Ascending aorta (tissue), 2 donors: ENCODE measurements around the gene ITGB5. TPM values are rescaled to one million over a fixed set of nuclear protein-coding genes. Genes with fewer than 3 reads are reported as not detected.

ENCODE experiments used
- DNase-seq, 2 donors: peaks; one replicate each; pipeline ENCODE4 v3.0.0-alpha.2; 2019; ENCODE audit warnings: low spot score in 2 of 2
- H3K27ac ChIP-seq, 2 donors: fragments of 200-600 bp; sonication (generic); one replicate each; pipeline ENCODE4 v1.5.1; 2016 to 2017; ENCODE audit warnings: mild to moderate bottlenecking in 1 of 2
- H3K27me3 ChIP-seq: fragments of 200-600 bp; sonication (generic); one replicate; pipeline ENCODE4 v1.5.1; 2017
- H3K36me3 ChIP-seq, 2 donors: fragments of 200-600 bp; sonication (generic); one replicate each; pipeline ENCODE4 v1.5.1; 2016
- H3K4me1 ChIP-seq, 2 donors: fragments of 200-600 bp; sonication (generic); one replicate each; pipeline ENCODE4 v1.5.1; 2016 to 2017; ENCODE audit warnings: mild to moderate bottlenecking in 1 of 2
- H3K4me3 ChIP-seq, 2 donors: fragments of 200-600 bp; sonication (generic); one replicate each; pipeline ENCODE4 v1.5.1; 2016 to 2017; ENCODE audit warnings: mild to moderate bottlenecking in 1 of 2
- H3K9me3 ChIP-seq, 2 donors: fragments of 200-600 bp; sonication (generic); one replicate each; pipeline ENCODE4 v1.5.1; 2016
- CTCF ChIP-seq, 3 experiments: fragments of 200-600 bp in 2 of 3; fragments of 450-650 bp in 1 of 3; sonication (generic) in 2 of 3; IDR thresholded peaks; one replicate each; pipeline ENCODE4 v1.5.1; 2016 to 2019; ENCODE audit warnings: antibody characterized with exemption in 3 of 3, mild to moderate bottlenecking in 1 of 3, moderate library complexity in 1 of 3
- intact Hi-C: fragments of 100-400 bp; cut with DNase I; formaldehyde crosslinking; loops from one replicate; pipeline ENCODE4 v1.15.1; 2023
- total RNA-seq: library from RNA; depleted of rRNA; stranded (reverse); fragments of >200 nt; gene quantifications from one replicate; pipeline ENCODE4 v1.1.0, GENCODE V29; 2016

Gene ITGB5
- total RNA-seq, 1 donor from 2014 or later = 595 TPM

- H3K9me3 ChIP-seq = no peaks in the 10 kb centered on the region
- no peak for DNase-seq
- peaks cover 39 to 76% of the 10 kb centered on the region in 2 donors for H3K4me1 ChIP-seq
- TF ChIP-seq CTCF (IDR thresholded peaks at IDR 0.05) = no peak
- intact Hi-C loops = loop anchor here (10.0 kb wide), 1 partner anchor 273 kb away; the partner anchor contains the start of gene HEG1
- peak overlapping the region in 1 of 2 donors; percentile 30 for H3K4me3 ChIP-seq
- H3K27me3 ChIP-seq = no peaks in the 10 kb centered on the region
- H3K27ac ChIP-seq = peak overlapping the region; percentile 92 to 94
- H3K36me3 ChIP-seq = peaks cover 0 to 14% of the 10 kb centered on the region in 2 donors
These were observed 105.4 kb downstream of the ITGB5 start for GRCh38 chr3:124781476-124782376.

GRCh38 chr3:124780761-124781475 is 106.2 kb downstream of the ITGB5 start:
- Histone ChIP-seq H3K36me3 (peaks cover 0 to 17% of the 10 kb centered on the region in 2 donors), H3K4me1 (peaks cover 39 to 69% of the 10 kb centered on the region in 2 donors), H3K9me3 (no peaks in the 10 kb centered on the region), H3K27me3 (no peaks in the 10 kb centered on the region), H3K27ac (peak overlapping the region; percentile 92 to 94), H3K4me3 (peak overlapping the region in 1 of 2 donors; percentile 30)
- peak; percentile 46 to 91 for DNase-seq
- no peak for TF ChIP-seq CTCF (IDR thresholded peaks at IDR 0.05)
- intact Hi-C loops = loop anchor here (10.0 kb wide), 1 partner anchor 274 kb away; the partner anchor contains the start of gene HEG1

- no peak for TF ChIP-seq CTCF (IDR thresholded peaks at IDR 0.05)
- Histone ChIP-seq H3K4me3 (peak overlapping the region in 1 of 2 donors; percentile 30), H3K4me1 (peaks cover 40 to 66% of the 10 kb centered on the region in 2 donors), H3K9me3 (no peaks in the 10 kb centered on the region), H3K27me3 (no peaks in the 10 kb centered on the region), H3K36me3 (peaks cover 0 to 18% of the 10 kb centered on the region in 2 donors), H3K27ac (peak overlapping the region; percentile 92 to 94)
- DNase-seq = peak in 1 of 2 donors; percentile 88
- intact Hi-C loops = loop anchor here (10.0 kb wide), 1 partner anchor 274 kb away; the partner anchor contains the start of gene HEG1
These were observed 106.8 kb downstream of the ITGB5 start for GRCh38 chr3:124780356-124780755.

- H3K4me3 ChIP-seq = peak overlapping the region in 1 of 2 donors; percentile 30
- no peak for DNase-seq
- intact Hi-C loops = loop anchor here (10.0 kb wide), 1 partner anchor 275 kb away; the partner anchor contains the start of gene HEG1
- no peaks in the 10 kb centered on the region for H3K27me3 ChIP-seq
- no peaks in the 10 kb centered on the region for H3K9me3 ChIP-seq
- peaks cover 0 to 18% of the 10 kb centered on the region in 2 donors for H3K36me3 ChIP-seq
- peak overlapping the region; percentile 92 to 94 for H3K27ac ChIP-seq
- no peak for TF ChIP-seq CTCF (IDR thresholded peaks at IDR 0.05)
- H3K4me1 ChIP-seq = peaks cover 37 to 66% of the 10 kb centered on the region in 2 donors
These were observed 107.4 kb downstream of the ITGB5 start for GRCh38 chr3:124779751-124780191.

- no peak for DNase-seq
- TF ChIP-seq CTCF (IDR thresholded peaks at IDR 0.05) = no peak
- Histone ChIP-seq H3K4me3 (no peak overlapping the region), H3K27me3 (no peaks in the 10 kb centered on the region), H3K27ac (peak overlapping the region; percentile 92 to 94), H3K9me3 (no peaks in the 10 kb centered on the region), H3K4me1 (peaks cover 33 to 67% of the 10 kb centered on the region in 2 donors), H3K36me3 (peaks cover 0 to 18% of the 10 kb centered on the region in 2 donors)
- intact Hi-C loops = no loop called here
These were observed 108.0 kb downstream of the ITGB5 start for GRCh38 chr3:124779116-124779515.
